NCI-H748 (cell line): ENCODE data around the gene RHO.
"Not testable (repeated sequence)": the region's sequence is repeated elsewhere in the genome, so short reads cannot be mapped to it uniquely, and the experiment has no call there.

Experiments
- DNase-seq: peaks from one replicate; lab custom pipeline; 2025; ENCODE audit not compliant: unreplicated experiment; lab: John Stamatoyannopoulos, UW

Gene RHO

GRCh38 chr3:129540776-129541516, 12.5 kb downstream of the RHO start:
- no peak for DNase-seq

- DNase-seq, result no peak
Observed at GRCh38 chr3:129542747-129543146, 14.3 kb downstream of the RHO start.

GRCh38 chr3:129543156-129543790, 14.8 kb downstream of the RHO start, which contains the start of gene H1-8:
H1-8 (plus strand) TSS chr3:129543175; CDS start chr3:129543219, 44 bp downstream.
- DNase-seq, result no peak

- DNase-seq, result no peak
Observed at GRCh38 chr3:129543999-129544398, 15.6 kb downstream of the RHO start.

- not testable (repeated sequence) for DNase-seq
Observed at GRCh38 chr3:129545951-129546350, 17.5 kb downstream of the RHO start.

- no peak for DNase-seq
Observed at GRCh38 chr3:129547241-129547640, 18.8 kb downstream of the RHO start.

- no peak for DNase-seq
Observed at GRCh38 chr3:129548104-129548965, 19.9 kb downstream of the RHO start.

- DNase-seq, result no peak
Observed at GRCh38 chr3:129549006-129549800, 20.8 kb downstream of the RHO start.

GRCh38 chr3:129549805-129550204, 21.4 kb downstream of the RHO start:
- no peak for DNase-seq

- DNase-seq, result no peak
Observed at GRCh38 chr3:129552287-129553050, 24.0 kb downstream of the RHO start.

- no peak for DNase-seq
Observed at GRCh38 chr3:129553171-129553570, 24.7 kb downstream of the RHO start.

GRCh38 chr3:129553719-129554118, 25.3 kb downstream of the RHO start:
- no peak for DNase-seq

GRCh38 chr3:129554356-129555152, 26.1 kb downstream of the RHO start:
- no peak for DNase-seq

GRCh38 chr3:129555153-129555550, 26.7 kb downstream of the RHO start:
- no peak for DNase-seq

- DNase-seq, result no peak
Observed at GRCh38 chr3:129555616-129556357, 27.3 kb downstream of the RHO start.

GRCh38 chr3:129556358-129556695, 27.9 kb downstream of the RHO start:
- no peak for DNase-seq

- DNase-seq, result no peak
Observed at GRCh38 chr3:129556890-129557547, 28.6 kb downstream of the RHO start.

- no peak for DNase-seq
Observed at GRCh38 chr3:129557548-129557894, 29.1 kb downstream of the RHO start.
